H9 (cell line): Measurements from ENCODE around the gene CRABP2. TPM values are rescaled to one million over a fixed set of nuclear protein-coding genes. Genes with fewer than 3 reads are reported as not detected.

Experiments used
- DNase-seq: peaks from one replicate; pipeline ENCODE4 v3.0.0-alpha.2; 2017
- H2AFZ ChIP-seq: one replicate; pipeline ENCODE4 v1.6.1; 2013; ENCODE audit warnings: mild to moderate bottlenecking, low read length, control low read depth, moderate library complexity
- H2AK5ac ChIP-seq: 2 replicates; pipeline ENCODE4 v1.6.1; 2013; ENCODE audit warnings: low read length, control low read depth, mixed read lengths; ENCODE audit not compliant: insufficient read length
- H2BK120ac ChIP-seq: one replicate; pipeline ENCODE4 v1.6.1; 2013; ENCODE audit warnings: low read depth, mild to moderate bottlenecking, low read length, control low read depth, inconsistent platforms; ENCODE audit not compliant: poor library complexity, severe bottlenecking
- H2BK12ac ChIP-seq: 2 replicates; pipeline ENCODE4 v1.6.1; 2013; ENCODE audit warnings: low read length, control low read depth, mixed read lengths, low read depth; ENCODE audit not compliant: insufficient read length
- H2BK15ac ChIP-seq: 2 replicates; pipeline ENCODE4 v1.6.1; 2013; ENCODE audit warnings: low read depth, low read length, control low read depth
- H2BK20ac ChIP-seq: one replicate; pipeline ENCODE4 v1.6.1; 2013; ENCODE audit warnings: low read depth, mild to moderate bottlenecking, low read length, control low read depth, inconsistent platforms; ENCODE audit not compliant: poor library complexity, severe bottlenecking
- H2BK5ac ChIP-seq: 2 replicates; pipeline ENCODE4 v1.6.1; 2013; ENCODE audit warnings: low read length, control low read depth, mixed read lengths; ENCODE audit not compliant: insufficient read length
- H3K14ac ChIP-seq: 2 replicates; pipeline ENCODE4 v1.6.1; 2013; ENCODE audit warnings: low read length, control low read depth; ENCODE audit not compliant: insufficient read depth
- H3K18ac ChIP-seq: 2 replicates; pipeline ENCODE4 v1.6.1; 2013; ENCODE audit warnings: low read depth, mild to moderate bottlenecking, mixed read lengths, low read length, control low read depth; ENCODE audit not compliant: insufficient read length
- H3K23ac ChIP-seq: 2 replicates; pipeline ENCODE4 v1.6.1; 2013; ENCODE audit warnings: low read length, control low read depth, mixed read lengths, low read depth; ENCODE audit not compliant: insufficient read length
- H3K23me2 ChIP-seq: 2 replicates; pipeline ENCODE4 v1.6.1; 2013; ENCODE audit warnings: low read depth, mild to moderate bottlenecking, mixed read lengths, low read length, control low read depth; ENCODE audit not compliant: insufficient read length, poor library complexity, severe bottlenecking
- H3K27ac ChIP-seq: 2 replicates; pipeline ENCODE4 v1.5.1; 2013; ENCODE audit warnings: low read length, control low read depth, mixed read lengths, low read depth; ENCODE audit not compliant: insufficient read length
- H3K27me3 ChIP-seq: 2 replicates; pipeline ENCODE4 v1.6.1; 2013; ENCODE audit warnings: low read length, control low read depth, inconsistent platforms; ENCODE audit not compliant: insufficient read depth
- H3K4ac ChIP-seq: 2 replicates; pipeline ENCODE4 v1.6.1; 2013; ENCODE audit warnings: low read depth, mild to moderate bottlenecking, control low read depth, inconsistent platforms, low read length, moderate library complexity
- H3K4me1 ChIP-seq: 2 replicates; pipeline ENCODE4 v1.6.1; 2013; ENCODE audit warnings: low read length, control low read depth, inconsistent platforms; ENCODE audit not compliant: insufficient read depth
- H3K4me2 ChIP-seq: 2 replicates; pipeline ENCODE4 v1.6.1; 2013; ENCODE audit warnings: low read length, control low read depth, mixed read lengths; ENCODE audit not compliant: insufficient read length, insufficient read depth
- H3K56ac ChIP-seq: 2 replicates; pipeline ENCODE4 v1.6.1; 2013; ENCODE audit warnings: low read depth, mild to moderate bottlenecking, mixed read lengths, low read length, control low read depth; ENCODE audit not compliant: insufficient read length
- H3K79me1 ChIP-seq: 2 replicates; pipeline ENCODE4 v1.6.1; 2013; ENCODE audit warnings: low read depth, mild to moderate bottlenecking, moderate library complexity, low read length, control low read depth, inconsistent platforms; ENCODE audit not compliant: insufficient read depth, poor library complexity, severe bottlenecking
- H3K79me2 ChIP-seq: 2 replicates; pipeline ENCODE4 v1.6.1; 2013; ENCODE audit warnings: low read length, control low read depth, inconsistent platforms; ENCODE audit not compliant: insufficient read depth
- H3K9ac ChIP-seq: 2 replicates; pipeline ENCODE4 v1.6.1; 2013; ENCODE audit warnings: low read length, control low read depth, mixed read lengths; ENCODE audit not compliant: insufficient read length; ENCODE audit errors: extremely low read depth
- H3K9me3 ChIP-seq: one replicate; pipeline ENCODE4 v1.6.1; 2013; ENCODE audit warnings: low read depth, low read length, inconsistent platforms; ENCODE audit not compliant: control insufficient read depth
- H3T11ph ChIP-seq: one replicate; pipeline ENCODE4 v1.6.1; 2013; ENCODE audit warnings: mild to moderate bottlenecking, low read length, control low read depth, inconsistent platforms
- H4K20me1 ChIP-seq: one replicate; pipeline ENCODE4 v1.6.1; 2013; ENCODE audit not compliant: control insufficient read depth, insufficient read length, insufficient read depth
- H4K5ac ChIP-seq: 2 replicates; pipeline ENCODE4 v1.6.1; 2013; ENCODE audit warnings: low read depth, mild to moderate bottlenecking, mixed read lengths, low read length, control low read depth; ENCODE audit not compliant: insufficient read length
- H4K8ac ChIP-seq: replicated peaks from 2 replicates; pipeline ENCODE4 v1.6.1; 2013; ENCODE audit warnings: low read length, control low read depth, mixed read lengths, low read depth; ENCODE audit not compliant: insufficient read length
- H4K91ac ChIP-seq: 2 replicates; pipeline ENCODE4 v1.6.1; 2013; ENCODE audit warnings: low read depth, mild to moderate bottlenecking, moderate library complexity, mixed read lengths, low read length, control low read depth; ENCODE audit not compliant: insufficient read length
- H3K27ac Mint-ChIP-seq, 3 experiments: 2 replicates in 2 of 3; 3 replicates in 1 of 3; pipeline ENCODE4 v1.8.0; 2020 to 2021; ENCODE audit warnings: mixed read lengths in 3 of 3, mild to moderate bottlenecking in 1 of 3, moderate library complexity in 1 of 3
- H3K27me3 Mint-ChIP-seq: 2 replicates; pipeline ENCODE4 v1.8.0; 2021; ENCODE audit warnings: low read depth, mild to moderate bottlenecking, moderate library complexity, mixed read lengths
- H3K36me3 Mint-ChIP-seq, 3 experiments: 2 replicates in 2 of 3; 3 replicates in 1 of 3; pipeline ENCODE4 v1.8.0; 2020 to 2021; ENCODE audit warnings: low read depth in 3 of 3, mixed read lengths in 3 of 3; ENCODE audit not compliant: insufficient read depth in 1 of 3
- H3K4me1 Mint-ChIP-seq, 2 experiments: 2 replicates each; pipeline ENCODE4 v1.8.0; 2020; ENCODE audit warnings: mixed read lengths in 2 of 2
- H3K4me3 Mint-ChIP-seq, 2 experiments: 2 replicates in 1 of 2; 3 replicates in 1 of 2; pipeline ENCODE4 v1.8.0; 2020 to 2021; ENCODE audit warnings: mild to moderate bottlenecking in 2 of 2, mixed read lengths in 2 of 2, moderate library complexity in 1 of 2
- H3K9me3 Mint-ChIP-seq, 2 experiments: 2 replicates in 1 of 2; 3 replicates in 1 of 2; pipeline ENCODE4 v1.8.0; 2020; ENCODE audit warnings: mild to moderate bottlenecking in 2 of 2, mixed read lengths in 2 of 2, moderate library complexity in 1 of 2
- CTCF ChIP-seq: fragments of 200-600 bp; sonication (generic); conservative IDR thresholded peaks from 3 replicates; pipeline ENCODE4 v1.8.0; 2021; ENCODE audit warnings: antibody characterized with exemption, mild to moderate bottlenecking
- WGBS: extraction: QIAGEN DNeasy Blood & Tissue Kit; methylation state at CpG from one replicate; pipeline ENCODE4 v1.1.7; 2013; ENCODE audit warnings: missing lambda C conversion rate, low lambda C conversion rate, mixed read lengths; ENCODE audit not compliant: insufficient read length; ENCODE audit errors: extremely low coverage; 5-methylcytosine and 5-hydroxymethylcytosine counted together
- total RNA-seq: library from RNA; stranded (reverse); gene quantifications from 2 replicates; pipeline ENCODE4 v1.2.1, GENCODE V29; 2021

The CRABP2 gene
- total RNA-seq, 1 experiment from 2014 or later: 184 TPM

- no peak overlapping the region for H2BK120ac ChIP-seq
- H2AFZ ChIP-seq: no peak overlapping the region
- no peak overlapping the region for H3K27ac ChIP-seq
- WGBS: no CpG with 5 or more reads among the region's 6 CpGs
- H2BK12ac ChIP-seq: peak overlapping the region; percentile 51
- Mint-ChIP-seq H3K27me3 (peaks cover 4% of the 10 kb centered on the region; the same call in 1 of the 2 replicates), H3K4me3 (no peak overlapping the region; a peak in 1 of 5 replicates), H3K9me3 (peaks cover 2 to 3% of the 10 kb centered on the region in 2 experiments; a peak in 3 of 5 replicates), H3K4me1 (peaks cover 84 to 95% of the 10 kb centered on the region in 2 experiments), H3K36me3 (peaks cover 34 to 44% (median 36%) of the 10 kb centered on the region in 3 experiments), H3K27ac (peak overlapping the region in 1 of 3 experiments; percentile 70; a peak in 1 of 7 replicates)
- DNase-seq: no peak
- no peak overlapping the region for H3K14ac ChIP-seq
- H3K23ac ChIP-seq: no peak overlapping the region
- peaks cover 4% of the 10 kb centered on the region; the same call in 1 of the 2 replicates for H3K79me2 ChIP-seq
- no peak overlapping the region for H4K91ac ChIP-seq
- H2AK5ac ChIP-seq: no peak overlapping the region
- H4K5ac ChIP-seq: no peak overlapping the region
- H2BK5ac ChIP-seq: no peak overlapping the region
- no peaks in the 10 kb centered on the region for H4K20me1 ChIP-seq
- H2BK15ac ChIP-seq: no peak overlapping the region
- peaks cover under 1% of the 10 kb centered on the region for H3K23me2 ChIP-seq
- no peak overlapping the region for H3K4ac ChIP-seq
- H3K4me1 ChIP-seq: peaks cover 31% of the 10 kb centered on the region; the same call in 1 of the 2 replicates
- H3K4me2 ChIP-seq: no peak overlapping the region
- no peak overlapping the region for H2BK20ac ChIP-seq
- H3K18ac ChIP-seq: no peak overlapping the region
- no peak overlapping the region for H4K8ac ChIP-seq
- no peak overlapping the region for H3K9ac ChIP-seq
- H3K27me3 ChIP-seq: no peaks in the 10 kb centered on the region
- no peaks in the 10 kb centered on the region for H3K9me3 ChIP-seq
- no peak for TF ChIP-seq CTCF
- peaks cover 8% of the 10 kb centered on the region for H3K79me1 ChIP-seq
- no peak overlapping the region for H3T11ph ChIP-seq
- H3K56ac ChIP-seq: no peak overlapping the region
Measured at GRCh38 chr1:156670359-156670758, 35.0 kb downstream of the CRABP2 start.
